Chondrocyte (in vitro differentiated cells): Measurements from ENCODE around the gene NUP210. TPM values are rescaled to one million over a fixed set of nuclear protein-coding genes. Genes with fewer than 3 reads are reported as not detected.

Source experiments
- DNase-seq: peaks from one replicate; pipeline ENCODE4 v3.0.0; 2021; ENCODE audit warnings: mixed read lengths, low spot score
- H3K27ac Mint-ChIP-seq: one replicate; pipeline ENCODE4 v1.8.0; 2021; ENCODE audit warnings: mild to moderate bottlenecking, moderate library complexity, mixed read lengths; ENCODE audit not compliant: unreplicated experiment
- H3K27me3 Mint-ChIP-seq: 2 replicates; pipeline ENCODE4 v1.8.0; 2021; ENCODE audit warnings: low read depth, mixed read lengths
- H3K36me3 Mint-ChIP-seq: 2 replicates; pipeline ENCODE4 v1.8.0; 2021; ENCODE audit warnings: low read depth, mixed read lengths
- H3K4me1 Mint-ChIP-seq: 2 replicates; pipeline ENCODE4 v1.8.0; 2021; ENCODE audit warnings: low read depth, mild to moderate bottlenecking, mixed read lengths
- H3K4me3 Mint-ChIP-seq: one replicate; pipeline ENCODE4 v1.8.0; 2021; ENCODE audit warnings: mild to moderate bottlenecking, moderate library complexity, mixed read lengths; ENCODE audit not compliant: unreplicated experiment
- H3K9me3 Mint-ChIP-seq: 2 replicates; pipeline ENCODE4 v1.8.0; 2021; ENCODE audit warnings: low read depth, mixed read lengths
- CTCF ChIP-seq: fragments of 200-600 bp; sonication (generic); IDR thresholded peaks from 2 replicates; pipeline ENCODE4 v1.5.0; 2021; ENCODE audit warnings: antibody characterized with exemption, mild to moderate bottlenecking, moderate library complexity
- total RNA-seq: library from RNA; stranded (reverse); gene quantifications from 3 replicates; pipeline ENCODE4 v1.2.1, GENCODE V29; 2021

NUP210 gene
- total RNA-seq, 1 donor from 2014 or later, result 0.72 TPM

- Mint-ChIP-seq H3K27ac (no peak overlapping the region), H3K4me3 (no peak overlapping the region), H3K36me3 (no peaks in the 10 kb centered on the region), H3K9me3 (no peaks in the 10 kb centered on the region), H3K4me1 (peaks cover 3% of the 10 kb centered on the region), H3K27me3 (peaks cover 2% of the 10 kb centered on the region)
- TF ChIP-seq CTCF, result no peak
- DNase-seq, result no peak
Observed at GRCh38 chr3:13371100-13372075, 48.7 kb downstream of the NUP210 start.

- no peak overlapping the region for H3K4me3 Mint-ChIP-seq
- H3K27me3 Mint-ChIP-seq, result peaks cover 2% of the 10 kb centered on the region
- peaks cover 3% of the 10 kb centered on the region for H3K4me1 Mint-ChIP-seq
- no peaks in the 10 kb centered on the region for H3K36me3 Mint-ChIP-seq
- H3K9me3 Mint-ChIP-seq, result no peaks in the 10 kb centered on the region
- no peak for TF ChIP-seq CTCF
- DNase-seq, result no peak
- no peak overlapping the region for H3K27ac Mint-ChIP-seq
Observed at GRCh38 chr3:13370609-13371008, 49.5 kb downstream of the NUP210 start.

- Mint-ChIP-seq H3K36me3 (no peaks in the 10 kb centered on the region), H3K27ac (no peak overlapping the region), H3K4me3 (no peak overlapping the region), H3K4me1 (peaks cover 4% of the 10 kb centered on the region), H3K27me3 (peaks cover 2% of the 10 kb centered on the region), H3K9me3 (no peaks in the 10 kb centered on the region)
- DNase-seq, result no peak
- TF ChIP-seq CTCF, result no peak
Observed at GRCh38 chr3:13370055-13370454, 50.1 kb downstream of the NUP210 start.

GRCh38 chr3:13368834-13369233, 51.3 kb downstream of the NUP210 start:
- DNase-seq, result no peak
- no peaks in the 10 kb centered on the region for H3K9me3 Mint-ChIP-seq
- H3K4me1 Mint-ChIP-seq, result peaks cover 9% of the 10 kb centered on the region
- H3K36me3 Mint-ChIP-seq, result no peaks in the 10 kb centered on the region
- H3K27me3 Mint-ChIP-seq, result peaks cover 2% of the 10 kb centered on the region
- no peak overlapping the region for H3K27ac Mint-ChIP-seq
- TF ChIP-seq CTCF, result no peak
- no peak overlapping the region for H3K4me3 Mint-ChIP-seq

- H3K36me3 Mint-ChIP-seq, result no peaks in the 10 kb centered on the region
- no peak for TF ChIP-seq CTCF
- no peak overlapping the region for H3K27ac Mint-ChIP-seq
- peaks cover 9% of the 10 kb centered on the region for H3K4me1 Mint-ChIP-seq
- no peaks in the 10 kb centered on the region for H3K9me3 Mint-ChIP-seq
- H3K4me3 Mint-ChIP-seq, result no peak overlapping the region
- DNase-seq, result no peak
- peaks cover 2% of the 10 kb centered on the region for H3K27me3 Mint-ChIP-seq
Observed at GRCh38 chr3:13367728-13368127, 52.4 kb downstream of the NUP210 start.
